ENCODE data around the gene CEACAM21.

DNA sequence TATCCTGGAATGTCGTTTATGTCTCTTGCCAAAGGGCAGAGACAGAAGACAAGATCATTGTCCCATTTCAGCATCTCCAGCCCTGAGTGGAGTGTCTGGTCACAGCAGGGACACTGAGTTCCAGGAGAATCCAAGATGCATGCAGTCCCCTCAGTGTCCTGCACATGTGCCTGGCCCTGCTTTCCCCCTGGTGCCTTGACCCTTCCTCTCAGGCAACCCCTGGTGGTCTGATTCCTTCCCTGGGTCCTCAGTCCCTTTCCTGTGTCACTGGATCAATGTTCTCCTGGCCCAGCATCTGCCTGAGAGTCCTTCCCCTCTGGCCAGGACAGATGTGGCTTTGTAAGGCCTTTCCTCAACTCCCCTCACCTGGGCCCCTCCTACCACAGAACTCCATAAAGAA, 9.0 kb downstream of the CEACAM21 start:
- TF ChIP-seq, protein P1, sequence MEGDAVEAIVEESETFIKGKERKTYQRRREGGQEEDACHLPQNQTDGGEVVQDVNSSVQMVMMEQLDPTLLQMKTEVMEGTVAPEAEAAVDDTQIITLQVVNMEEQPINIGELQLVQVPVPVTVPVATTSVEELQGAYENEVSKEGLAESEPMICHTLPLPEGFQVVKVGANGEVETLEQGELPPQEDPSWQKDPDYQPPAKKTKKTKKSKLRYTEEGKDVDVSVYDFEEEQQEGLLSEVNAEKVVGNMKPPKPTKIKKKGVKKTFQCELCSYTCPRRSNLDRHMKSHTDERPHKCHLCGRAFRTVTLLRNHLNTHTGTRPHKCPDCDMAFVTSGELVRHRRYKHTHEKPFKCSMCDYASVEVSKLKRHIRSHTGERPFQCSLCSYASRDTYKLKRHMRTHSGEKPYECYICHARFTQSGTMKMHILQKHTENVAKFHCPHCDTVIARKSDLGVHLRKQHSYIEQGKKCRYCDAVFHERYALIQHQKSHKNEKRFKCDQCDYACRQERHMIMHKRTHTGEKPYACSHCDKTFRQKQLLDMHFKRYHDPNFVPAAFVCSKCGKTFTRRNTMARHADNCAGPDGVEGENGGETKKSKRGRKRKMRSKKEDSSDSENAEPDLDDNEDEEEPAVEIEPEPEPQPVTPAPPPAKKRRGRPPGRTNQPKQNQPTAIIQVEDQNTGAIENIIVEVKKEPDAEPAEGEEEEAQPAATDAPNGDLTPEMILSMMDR (IDR thresholded peaks at IDR 0.05), result no peak
- TF ChIP-seq POLR2A (IDR thresholded peaks at IDR 0.05), result no peak
